ENCODE measurements around the gene SGPP1.

The SGPP1 gene

GRCh38 chr14:63647696-63648410, 80.0 kb downstream of the SGPP1 start:
- H2AFZ ChIP-seq (ENCODE audit: low read depth) = no peak overlapping the region
- no peak overlapping the region for H3K4me2 ChIP-seq
- H3K36me3 ChIP-seq (ENCODE audit: insufficient read depth) = no peaks in the 10 kb centered on the region
- H4K20me1 ChIP-seq (ENCODE audit: insufficient read depth) = no peaks in the 10 kb centered on the region
- H3K4me3 ChIP-seq (IDR thresholded peaks at IDR 0.05; ENCODE audit: insufficient read depth, low read depth, low read length) = no peak overlapping the region
- no peaks in the 10 kb centered on the region for H3K27me3 ChIP-seq (ENCODE audit: insufficient read depth, low read depth)
- no peak overlapping the region for H3K9ac ChIP-seq
- TF ChIP-seq CTCF (conservative IDR thresholded peaks at IDR 0.05; ENCODE audit: low read depth, low read length) = no peak
- H3K4me1 ChIP-seq (ENCODE audit: low read depth, poor library complexity, severe bottlenecking) = peaks cover 12% of the 10 kb centered on the region
- no peak overlapping the region for H3K27ac ChIP-seq
- H3K79me2 ChIP-seq (ENCODE audit: insufficient read depth, low read depth) = no peaks in the 10 kb centered on the region

GRCh38 chr14:63644741-63645140, 83.1 kb downstream of the SGPP1 start:
- Histone ChIP-seq H2AFZ (ENCODE audit: low read depth) (no peak overlapping the region), H3K4me3 (IDR thresholded peaks at IDR 0.05; ENCODE audit: insufficient read depth, low read depth, low read length) (no peak overlapping the region), H3K27ac (no peak overlapping the region), H3K36me3 (ENCODE audit: insufficient read depth) (no peaks in the 10 kb centered on the region), H3K4me2 (no peak overlapping the region), H3K4me1 (ENCODE audit: low read depth, poor library complexity, severe bottlenecking) (peaks cover 8% of the 10 kb centered on the region), H3K9ac (no peak overlapping the region), H3K27me3 (ENCODE audit: insufficient read depth, low read depth) (no peaks in the 10 kb centered on the region), H4K20me1 (ENCODE audit: insufficient read depth) (no peaks in the 10 kb centered on the region), H3K79me2 (ENCODE audit: insufficient read depth, low read depth) (peaks cover 5% of the 10 kb centered on the region; the same call in 1 of the 2 replicates)
- TF ChIP-seq CTCF (conservative IDR thresholded peaks at IDR 0.05; ENCODE audit: low read depth, low read length) = no peak

GRCh38 chr14:63642656-63643382, 85.0 kb downstream of the SGPP1 start:
- Histone ChIP-seq H3K9ac (peak overlapping the region; percentile 78), H3K4me2 (peak overlapping the region; percentile 81), H3K4me3 (IDR thresholded peaks at IDR 0.05; ENCODE audit: insufficient read depth, low read depth, low read length) (no peak overlapping the region), H3K4me1 (ENCODE audit: low read depth, poor library complexity, severe bottlenecking) (peaks cover 8% of the 10 kb centered on the region), H3K79me2 (ENCODE audit: insufficient read depth, low read depth) (peaks cover 5% of the 10 kb centered on the region; the same call in 1 of the 2 replicates), H3K36me3 (ENCODE audit: insufficient read depth) (no peaks in the 10 kb centered on the region), H3K27me3 (ENCODE audit: insufficient read depth, low read depth) (no peaks in the 10 kb centered on the region), H2AFZ (ENCODE audit: low read depth) (peak overlapping the region; percentile 72), H4K20me1 (ENCODE audit: insufficient read depth) (no peaks in the 10 kb centered on the region), H3K27ac (peak overlapping the region; percentile 91; the same call in 1 of the 2 replicates)
- TF ChIP-seq CTCF (conservative IDR thresholded peaks at IDR 0.05; ENCODE audit: low read depth, low read length) = no peak

GRCh38 chr14:63642229-63642611, 85.6 kb downstream of the SGPP1 start:
- no peaks in the 10 kb centered on the region for H4K20me1 ChIP-seq (ENCODE audit: insufficient read depth)
- peak overlapping the region; percentile 91 for H3K27ac ChIP-seq
- no peak for TF ChIP-seq CTCF (conservative IDR thresholded peaks at IDR 0.05; ENCODE audit: low read depth, low read length)
- no peaks in the 10 kb centered on the region for H3K27me3 ChIP-seq (ENCODE audit: insufficient read depth, low read depth)
- H3K4me1 ChIP-seq (ENCODE audit: low read depth, poor library complexity, severe bottlenecking) = peaks cover 8% of the 10 kb centered on the region
- peak overlapping the region; percentile 72 for H2AFZ ChIP-seq (ENCODE audit: low read depth)
- H3K4me3 ChIP-seq (IDR thresholded peaks at IDR 0.05; ENCODE audit: insufficient read depth, low read depth, low read length) = no peak overlapping the region
- H3K79me2 ChIP-seq (ENCODE audit: insufficient read depth, low read depth) = peaks cover 9% of the 10 kb centered on the region; the same call in 1 of the 2 replicates
- no peaks in the 10 kb centered on the region for H3K36me3 ChIP-seq (ENCODE audit: insufficient read depth)
- peak overlapping the region; percentile 81 for H3K4me2 ChIP-seq
- H3K9ac ChIP-seq = peak overlapping the region; percentile 78

Data from KMS-11 (cell line).